ENCODE measurements around the gene NCBP3. TPM values are rescaled to one million over a fixed set of nuclear protein-coding genes. Genes with fewer than 3 reads are reported as not detected.

The NCBP3 gene
- total RNA-seq, 2 experiments from 2014 or later: 24.5 to 45.7 TPM

GRCh38 chr17:3891626-3892094, 45.6 kb upstream of the NCBP3 start:
- Histone ChIP-seq H3K4me2 (ENCODE audit: low read length) (peak overlapping the region; percentile 78), H3K79me2 (ENCODE audit: insufficient read depth, low read depth, low read length) (no peaks in the 10 kb centered on the region), H3K27ac (ENCODE audit: low read depth, low read length, poor library complexity, severe bottlenecking) (no peak overlapping the region), H3K9me3 (ENCODE audit: low read length) (no peaks in the 10 kb centered on the region), H3K4me3 (ENCODE audit: low read depth, low read length, poor library complexity, severe bottlenecking) (peak overlapping the region; percentile 68), H4K20me1 (ENCODE audit: insufficient read depth, low read length) (no peaks in the 10 kb centered on the region), H3K9me2 (ENCODE audit: insufficient read depth, low read length) (no peaks in the 10 kb centered on the region), H3K4me1 (ENCODE audit: insufficient read depth, low read length, poor library complexity, severe bottlenecking) (peaks cover 41% of the 10 kb centered on the region), H3K36me3 (ENCODE audit: insufficient read depth, low read length) (no peaks in the 10 kb centered on the region), H2AFZ (ENCODE audit: low read length) (no peak overlapping the region)
- ChIA-PET POLR2A (no interaction called here), CTCF (ENCODE audit: unreplicated experiment) (no interaction called here)
- no peak for DNase-seq (ENCODE audit: low spot score)
- TF ChIP-seq EZH2phosphoT487 (IDR thresholded peaks at IDR 0.05; ENCODE audit: borderline replicate concordance, low read depth, low read length): no peak
- no peak for TF ChIP-seq CTCF (conservative IDR thresholded peaks at IDR 0.05; ENCODE audit: low read length)
- intact Hi-C loops (cut with micrococcal nuclease; ENCODE audit: unreplicated experiment): no loop called here
- BruUV-seq (replicated peaks): no TSS peak

DNA sequence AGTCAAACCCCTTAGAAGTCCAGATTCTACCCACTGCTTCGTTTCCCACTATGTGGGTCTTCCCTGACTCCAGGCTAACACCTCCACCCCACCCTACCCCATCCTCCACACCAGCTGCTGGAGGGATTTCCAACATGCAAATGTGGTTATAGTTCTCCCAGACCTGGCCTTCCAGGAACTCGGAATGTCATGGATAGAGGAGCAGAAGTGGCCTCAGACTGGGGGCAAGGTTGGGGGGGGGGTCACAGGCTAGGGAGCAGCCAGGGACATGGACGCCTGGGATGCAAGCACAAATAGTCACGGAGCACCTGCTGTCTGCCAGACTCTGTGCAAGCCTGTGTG, 44.8 kb upstream of the NCBP3 start:
- POLR2A ChIA-PET: no interaction called here
- no peak overlapping the region for H3K4me2 ChIP-seq (ENCODE audit: low read length)

More for the DNA sequence above, 44.8 kb upstream of the NCBP3 start:
- H3K4me3 ChIP-seq (ENCODE audit: low read depth, low read length, poor library complexity, severe bottlenecking): no peak overlapping the region
- CTCF ChIA-PET (ENCODE audit: unreplicated experiment): no interaction called here
- intact Hi-C loops (cut with micrococcal nuclease; ENCODE audit: unreplicated experiment): no loop called here
- H3K4me1 ChIP-seq (ENCODE audit: insufficient read depth, low read length, poor library complexity, severe bottlenecking): peaks cover 35% of the 10 kb centered on the region
- no TSS peak for BruUV-seq (replicated peaks)
- H3K9me3 ChIP-seq (ENCODE audit: low read length): no peaks in the 10 kb centered on the region
- H2AFZ ChIP-seq (ENCODE audit: low read length): no peak overlapping the region
- no peaks in the 10 kb centered on the region for H3K9me2 ChIP-seq (ENCODE audit: insufficient read depth, low read length)
- no peak overlapping the region for H3K27ac ChIP-seq (ENCODE audit: low read depth, low read length, poor library complexity, severe bottlenecking)
- H3K36me3 ChIP-seq (ENCODE audit: insufficient read depth, low read length): no peaks in the 10 kb centered on the region
- H3K79me2 ChIP-seq (ENCODE audit: insufficient read depth, low read depth, low read length): no peaks in the 10 kb centered on the region
- TF ChIP-seq EZH2phosphoT487 (IDR thresholded peaks at IDR 0.05; ENCODE audit: borderline replicate concordance, low read depth, low read length) (no peak), CTCF (conservative IDR thresholded peaks at IDR 0.05; ENCODE audit: low read length) (no peak)
- DNase-seq (ENCODE audit: low spot score): no peak
- H4K20me1 ChIP-seq (ENCODE audit: insufficient read depth, low read length): no peaks in the 10 kb centered on the region
